Fibroblast of lung (primary cell): Measurements from ENCODE around the gene TYK2. TPM values are rescaled to one million over a fixed set of nuclear protein-coding genes. Genes with fewer than 3 reads are reported as not detected.

Source experiments
- DNase-seq, 2 donors: peaks; one replicate each; pipeline versions ENCODE4 v3.0.0 to v3.0.0-alpha.2; 2010; ENCODE audit warnings: low read depth in 2 of 2
- H2AFZ ChIP-seq: 2 replicates; pipeline ENCODE4 v1.5.1; 2012; ENCODE audit warnings: low read length, control low read depth, inconsistent platforms
- H3K27ac ChIP-seq: 2 replicates; pipeline ENCODE4 v1.5.1; 2011; ENCODE audit warnings: low read length, control low read depth; ENCODE audit not compliant: insufficient read depth
- H3K27me3 ChIP-seq: 2 replicates; pipeline ENCODE4 v1.5.1; 2011; ENCODE audit warnings: mild to moderate bottlenecking, low read length; ENCODE audit not compliant: control insufficient read depth, insufficient read depth
- H3K36me3 ChIP-seq: 2 replicates; pipeline ENCODE4 v1.5.1; 2011; ENCODE audit warnings: low read length; ENCODE audit not compliant: control insufficient read depth, insufficient read depth
- H3K4me1 ChIP-seq: 2 replicates; pipeline ENCODE4 v1.5.1; 2011; ENCODE audit warnings: low read length; ENCODE audit not compliant: control insufficient read depth, insufficient read depth; ENCODE audit errors: extremely low read depth
- H3K4me2 ChIP-seq: 2 replicates; pipeline ENCODE4 v1.5.1; 2011; ENCODE audit warnings: low read length, control low read depth; ENCODE audit not compliant: insufficient read depth; ENCODE audit errors: extremely low read depth
- H3K4me3 ChIP-seq, 4 experiments: fragments of 200-600 bp in 1 of 4; sonication (generic) in 1 of 4; replicated peaks in 1 of 4; 2 replicates each; pipeline ENCODE4 v1.5.1; 2011 to 2016; ENCODE audit warnings: low read length in 4 of 4, low read depth in 3 of 4, mild to moderate bottlenecking in 3 of 4, control low read depth in 2 of 4, inconsistent platforms in 1 of 4, mixed read lengths in 1 of 4; ENCODE audit not compliant: insufficient read depth in 1 of 4; ENCODE audit errors: control extremely low read depth in 1 of 4
- H3K79me2 ChIP-seq: 2 replicates; pipeline ENCODE4 v1.5.1; 2012; ENCODE audit warnings: mild to moderate bottlenecking, low read length, inconsistent platforms; ENCODE audit not compliant: control insufficient read depth, insufficient read depth
- H3K9ac ChIP-seq: 2 replicates; pipeline ENCODE4 v1.5.1; 2011; ENCODE audit warnings: mild to moderate bottlenecking, low read length, control low read depth; ENCODE audit not compliant: insufficient read depth
- H3K9me3 ChIP-seq: 2 replicates; pipeline ENCODE4 v1.5.1; 2012; ENCODE audit warnings: low read depth, low read length; ENCODE audit not compliant: control insufficient read depth, insufficient read depth
- H4K20me1 ChIP-seq: 2 replicates; pipeline ENCODE4 v1.5.1; 2011; ENCODE audit warnings: low read length; ENCODE audit not compliant: control insufficient read depth, insufficient read depth; ENCODE audit errors: extremely low read depth
- CTCF ChIP-seq, 2 donors: IDR thresholded peaks in 1 of 2; conservative IDR thresholded peaks in 1 of 2; 1 replicate in 1 of 2; 2 replicates in 1 of 2; pipeline ENCODE4 v1.5.1; 2011 to 2012; ENCODE audit warnings: low read length in 2 of 2, control low read depth in 1 of 2, inconsistent platforms in 1 of 2, low read depth in 1 of 2, mild to moderate bottlenecking in 1 of 2
- EZH2 ChIP-seq: IDR thresholded peaks from 2 replicates; pipeline ENCODE4 v1.5.1; 2012; ENCODE audit warnings: low read length, control low read depth, mild to moderate bottlenecking; ENCODE audit errors: missing control alignments
- polyA plus RNA-seq, 2 donors: library from polyadenylated mRNA; depleted of rRNA in 1 of 2; stranded (reverse) in 1 of 2; unstranded in 1 of 2; fragments of >200 nt; gene quantifications; 2 replicates each; pipeline ENCODE4 v1.2.1, GENCODE V29; 2011 to 2012; ENCODE audit warnings: missing spikeins in 1 of 2
- total RNA-seq: library from RNA; depleted of rRNA; stranded (reverse); fragments of >200 nt; gene quantifications from 2 replicates; pipeline ENCODE4 v1.2.1, GENCODE V29; 2014

The TYK2 gene
- total and polyA plus RNA-seq, 2 donors (not counting 1 experiment from before 2014, with no cell fraction given) = 17.4 to 95.5 TPM

- no peaks in the 10 kb centered on the region for H3K79me2 ChIP-seq
- TF ChIP-seq EZH2 (no peak), CTCF (conservative IDR thresholded peaks at IDR 0.05 in 1 of 2, IDR thresholded peaks at IDR 0.05 in 1 of 2; ENCODE audit: low read depth in 1 of 2, low read length in 2 of 2) (no peak)
- no peak overlapping the region for H2AFZ ChIP-seq
- H3K27me3 ChIP-seq = peaks cover 34% of the 10 kb centered on the region
- H3K9me3 ChIP-seq = no peaks in the 10 kb centered on the region
- H3K9ac ChIP-seq = no peak overlapping the region
- H3K4me3 ChIP-seq = no peak overlapping the region
- H4K20me1 ChIP-seq = no peaks in the 10 kb centered on the region
- no peaks in the 10 kb centered on the region for H3K36me3 ChIP-seq
- H3K4me2 ChIP-seq = peak overlapping the region; percentile 44
- DNase-seq = no peak
- H3K4me1 ChIP-seq = peaks cover 12% of the 10 kb centered on the region
- no peak overlapping the region for H3K27ac ChIP-seq
Observed at GRCh38 chr19:10418235-10418484, 37.8 kb upstream of the TYK2 start.

- H3K4me2 ChIP-seq = no peak overlapping the region
- TF ChIP-seq EZH2 (no peak), CTCF (conservative IDR thresholded peaks at IDR 0.05 in 1 of 2, IDR thresholded peaks at IDR 0.05 in 1 of 2; ENCODE audit: low read depth in 1 of 2, low read length in 2 of 2) (no peak)
- DNase-seq = no peak
- H3K27ac ChIP-seq = no peak overlapping the region
- no peak overlapping the region for H2AFZ ChIP-seq
- H3K79me2 ChIP-seq = no peaks in the 10 kb centered on the region
- H3K9me3 ChIP-seq = no peaks in the 10 kb centered on the region
- peaks cover 34% of the 10 kb centered on the region for H3K27me3 ChIP-seq
- H4K20me1 ChIP-seq = no peaks in the 10 kb centered on the region
- H3K9ac ChIP-seq = no peak overlapping the region
- peaks cover 12% of the 10 kb centered on the region for H3K4me1 ChIP-seq
- no peak overlapping the region for H3K4me3 ChIP-seq
- no peaks in the 10 kb centered on the region for H3K36me3 ChIP-seq
Observed at GRCh38 chr19:10417541-10418234, 37.3 kb upstream of the TYK2 start.

- Histone ChIP-seq H3K36me3 (no peaks in the 10 kb centered on the region), H3K9ac (peak overlapping the region; percentile 60), H3K79me2 (no peaks in the 10 kb centered on the region), H3K9me3 (no peaks in the 10 kb centered on the region), H3K4me3 (peak overlapping the region; percentile 42 to 69 (median 56)), H2AFZ (peak overlapping the region; percentile 78), H3K27me3 (peaks cover 27% of the 10 kb centered on the region), H3K4me1 (peaks cover 15% of the 10 kb centered on the region), H3K27ac (peak overlapping the region; percentile 39), H3K4me2 (peak overlapping the region; percentile 74), H4K20me1 (no peaks in the 10 kb centered on the region)
- DNase-seq = peak; percentile 75 to 89
- TF ChIP-seq EZH2 = no peak
- TF ChIP-seq CTCF (conservative IDR thresholded peaks at IDR 0.05 in 1 of 2, IDR thresholded peaks at IDR 0.05 in 1 of 2; ENCODE audit: low read depth in 1 of 2, low read length in 2 of 2) = peak; percentile 65 to 69
Observed at GRCh38 chr19:10416380-10417257, 36.2 kb upstream of the TYK2 start.
